Measurements from ENCODE around the gene MED16. TPM values are rescaled to one million over a fixed set of nuclear protein-coding genes. Genes with fewer than 3 reads are reported as not detected.

The MED16 gene
- total RNA-seq, 1 experiment from 2014 or later, result 83.0 TPM

- ChIA-PET POLR2A (ENCODE audit: low non-redundant PET) (no interaction called here), CTCF (no interaction called here)
- intact Hi-C loops (cut with micrococcal nuclease; ENCODE audit: unreplicated experiment), result no loop called here
- Histone ChIP-seq H3K36me3 (ENCODE audit: insufficient read depth, low read length, poor library complexity, severe bottlenecking) (peaks cover 6% of the 10 kb centered on the region), H3K9me3 (ENCODE audit: low read depth, low read length, poor library complexity, severe bottlenecking) (no peaks in the 10 kb centered on the region), H3K27ac (ENCODE audit: low read depth, low read length, poor library complexity, severe bottlenecking) (peak overlapping the region; percentile 92), H3K27me3 (replicated peaks; ENCODE audit: insufficient read depth, low read depth, low read length, poor library complexity) (no peaks in the 10 kb centered on the region), H3K4me3 (ENCODE audit: low read depth, low read length, poor library complexity, severe bottlenecking) (peak overlapping the region; percentile 97), H3K4me1 (ENCODE audit: insufficient read depth, low read length, poor library complexity, severe bottlenecking) (peaks cover 13% of the 10 kb centered on the region)
- DNase-seq (ENCODE audit: low spot score), result no peak
- no TSS peak for BruUV-seq (replicated peaks)
- TF ChIP-seq EZH2 (IDR thresholded peaks at IDR 0.05; ENCODE audit: borderline replicate concordance, low read depth, low read length, poor library complexity, severe bottlenecking), result no peak
- no peak for TF ChIP-seq CTCF (conservative IDR thresholded peaks at IDR 0.05; ENCODE audit: low read depth, low read length)
Measured at GRCh38 chr19:926323-926588, 33.3 kb upstream of the MED16 start.

- Histone ChIP-seq H3K4me3 (ENCODE audit: low read depth, low read length, poor library complexity, severe bottlenecking) (peak within 1 kb of the TSS; percentile 97), H3K36me3 (ENCODE audit: insufficient read depth, low read length, poor library complexity, severe bottlenecking) (peaks cover 3% of the 10 kb centered on the region), H3K4me1 (ENCODE audit: insufficient read depth, low read length, poor library complexity, severe bottlenecking) (peaks cover 15% of the 10 kb centered on the region), H3K9me3 (ENCODE audit: low read depth, low read length, poor library complexity, severe bottlenecking) (no peaks in the 10 kb centered on the region), H3K27me3 (replicated peaks; ENCODE audit: insufficient read depth, low read depth, low read length, poor library complexity) (no peaks in the 10 kb centered on the region), H3K27ac (ENCODE audit: low read depth, low read length, poor library complexity, severe bottlenecking) (peak within 1 kb of the TSS; percentile 92)
- POLR2A ChIA-PET (ENCODE audit: low non-redundant PET), result no interaction called here
- intact Hi-C loops (cut with micrococcal nuclease; ENCODE audit: unreplicated experiment), result loop anchor here (1.0 kb wide), 1 partner anchor 57 kb away; no protein-coding TSS in a partner anchor
- CTCF ChIA-PET, result no interaction called here
- BruUV-seq (replicated peaks), result no TSS peak
- DNase-seq (ENCODE audit: low spot score), result peak; percentile 91
- TF ChIP-seq EZH2 (IDR thresholded peaks at IDR 0.05; ENCODE audit: borderline replicate concordance, low read depth, low read length, poor library complexity, severe bottlenecking), result no peak
- no peak for TF ChIP-seq CTCF (conservative IDR thresholded peaks at IDR 0.05; ENCODE audit: low read depth, low read length)
Measured at GRCh38 chr19:925526-926322, 32.7 kb upstream of the MED16 start, which contains the start of gene ARID3A. Gene ARID3A (plus strand): TSS chr19:926035. CDS start chr19:929529, 3,494 bp downstream.

GRCh38 chr19:925087-925525 is 32.1 kb upstream of the MED16 start:
- POLR2A ChIA-PET (ENCODE audit: low non-redundant PET), result no interaction called here

More at GRCh38 chr19:925087-925525, 32.1 kb upstream of the MED16 start:
- Histone ChIP-seq H3K27ac (ENCODE audit: low read depth, low read length, poor library complexity, severe bottlenecking) (peak overlapping the region; percentile 92), H3K36me3 (ENCODE audit: insufficient read depth, low read length, poor library complexity, severe bottlenecking) (peaks cover 3% of the 10 kb centered on the region), H3K9me3 (ENCODE audit: low read depth, low read length, poor library complexity, severe bottlenecking) (no peaks in the 10 kb centered on the region), H3K4me3 (ENCODE audit: low read depth, low read length, poor library complexity, severe bottlenecking) (peak overlapping the region; percentile 97), H3K27me3 (replicated peaks; ENCODE audit: insufficient read depth, low read depth, low read length, poor library complexity) (peaks cover 5% of the 10 kb centered on the region), H3K4me1 (ENCODE audit: insufficient read depth, low read length, poor library complexity, severe bottlenecking) (peaks cover 19% of the 10 kb centered on the region)
- BruUV-seq (replicated peaks), result no TSS peak
- intact Hi-C loops (cut with micrococcal nuclease; ENCODE audit: unreplicated experiment), result loop anchor here (1.0 kb wide), 1 partner anchor 57 kb away; no protein-coding TSS in a partner anchor
- TF ChIP-seq EZH2 (IDR thresholded peaks at IDR 0.05; ENCODE audit: borderline replicate concordance, low read depth, low read length, poor library complexity, severe bottlenecking) (no peak), CTCF (conservative IDR thresholded peaks at IDR 0.05; ENCODE audit: low read depth, low read length) (no peak)
- DNase-seq (ENCODE audit: low spot score), result no peak
- CTCF ChIA-PET, result no interaction called here
